B cell (primary cell): ENCODE results near the gene CACNA2D4. TPM values are rescaled to one million over a fixed set of nuclear protein-coding genes. Genes with fewer than 3 reads are reported as not detected.

ENCODE experiments used
- ATAC-seq: fragments of 200-7000 bp; cut with Tn5 transposase; one replicate; pipeline ENCODE4 v1.10.0; 2021; ENCODE audit warnings: low read depth, mild to moderate bottlenecking, moderate number of reproducible peaks, moderate library complexity
- CTCF ChIA-PET: fragments of 350-600 bp; sonication (Branson Sonifier 250); formaldehyde crosslinking; loops from one replicate; lab custom pipeline; 2021; ENCODE audit warnings: antibody characterized with exemption, inconsistent platforms; lab: Charles Lee
- POLR2A ChIA-PET: fragments of 350-600 bp; sonication (Branson Sonifier 250); formaldehyde crosslinking; loops from one replicate; lab custom pipeline; 2021; ENCODE audit warnings: antibody characterized with exemption; lab: Charles Lee
- DNase-seq: peaks from one replicate; pipeline ENCODE4 v3.0.0; 2013
- H2AFZ ChIP-seq: 2 replicates; pipeline ENCODE4 v1.6.1; 2012; ENCODE audit warnings: mild to moderate bottlenecking, low read depth, low read length; ENCODE audit not compliant: insufficient read depth, poor library complexity, severe bottlenecking
- H3K27ac ChIP-seq, 2 donors: 1 replicate in 1 of 2; 2 replicates in 1 of 2; pipeline ENCODE4 v1.5.1; 2012 to 2013; ENCODE audit warnings: low read length in 2 of 2, mild to moderate bottlenecking in 2 of 2, moderate library complexity in 1 of 2
- H3K27me3 ChIP-seq, 4 experiments: fragments of 200-600 bp in 1 of 4; sonication (generic) in 1 of 4; replicated peaks in 1 of 4; 1 replicate in 2 of 4; 2 replicates in 2 of 4; pipeline versions ENCODE4 v1.6.1 to v1.7.0; 2013 to 2016; ENCODE audit warnings: low read length in 3 of 4, mild to moderate bottlenecking in 2 of 4, mixed read lengths in 1 of 4, moderate library complexity in 1 of 4; ENCODE audit not compliant: insufficient read depth in 4 of 4, control insufficient read depth in 3 of 4; ENCODE audit errors: control extremely low read depth in 1 of 4
- H3K36me3 ChIP-seq, 2 experiments: replicated peaks in 1 of 2; 1 replicate in 1 of 2; 2 replicates in 1 of 2; pipeline versions ENCODE4 v1.6.1 to v1.7.1; 2013; ENCODE audit warnings: low read length in 1 of 2; ENCODE audit not compliant: insufficient read depth in 2 of 2, control insufficient read depth in 1 of 2; ENCODE audit errors: control extremely low read depth in 1 of 2, extremely low read depth in 1 of 2
- H3K4me1 ChIP-seq, 2 donors: fragments of 200-600 bp in 1 of 2; sonication (generic) in 1 of 2; 1 replicate in 1 of 2; 2 replicates in 1 of 2; pipeline versions ENCODE4 v1.5.1 to v1.6.1; 2013 to 2017; ENCODE audit warnings: low read length in 2 of 2; ENCODE audit not compliant: control insufficient read depth in 2 of 2, insufficient read depth in 2 of 2
- H3K4me2 ChIP-seq: replicated peaks from 2 replicates; pipeline ENCODE3; 2012; ENCODE audit warnings: mild to moderate bottlenecking, low read depth, low read length; ENCODE audit not compliant: poor library complexity, severe bottlenecking
- H3K4me3 ChIP-seq, 5 experiments: fragments of 200-600 bp in 1 of 5; sonication (generic) in 1 of 5; 1 replicate in 3 of 5; 2 replicates in 2 of 5; pipeline versions ENCODE4 v1.5.1 to v1.7.0; 2011 to 2016; ENCODE audit warnings: low read length in 4 of 5, mild to moderate bottlenecking in 4 of 5, low read depth in 2 of 5, control low read depth in 1 of 5, moderate library complexity in 1 of 5; ENCODE audit not compliant: insufficient read depth in 1 of 5; ENCODE audit errors: control extremely low read depth in 1 of 5, extremely low read depth in 1 of 5
- H3K79me2 ChIP-seq: fragments of 200-600 bp; sonication (generic); one replicate; pipeline ENCODE4 v1.6.0; 2016; ENCODE audit warnings: low read length; ENCODE audit not compliant: control insufficient read depth, insufficient read depth
- H3K9ac ChIP-seq: fragments of 200-600 bp; sonication (generic); 2 replicates; pipeline ENCODE4 v1.6.1; 2017; ENCODE audit warnings: mild to moderate bottlenecking, low read length, moderate library complexity
- H3K9me3 ChIP-seq, 3 donors: one replicate each; pipeline versions ENCODE4 v1.6.1 to v1.7.1; 2013; ENCODE audit warnings: low read length in 2 of 3; ENCODE audit not compliant: control insufficient read depth in 2 of 3, insufficient read depth in 1 of 3; ENCODE audit errors: control extremely low read depth in 1 of 3
- H4K20me1 ChIP-seq: 2 replicates; pipeline ENCODE4 v1.6.0; 2012; ENCODE audit warnings: mild to moderate bottlenecking, low read length; ENCODE audit not compliant: insufficient read depth, control insufficient read depth, poor library complexity, severe bottlenecking
- H3K27ac Mint-ChIP-seq: one replicate; pipeline ENCODE4 v1.8.0; 2021; ENCODE audit warnings: mixed read lengths
- H3K27me3 Mint-ChIP-seq: one replicate; pipeline ENCODE4 v1.8.0; 2021; ENCODE audit warnings: mixed read lengths
- H3K4me1 Mint-ChIP-seq: one replicate; pipeline ENCODE4 v1.8.0; 2021; ENCODE audit warnings: mixed read lengths
- H3K4me3 Mint-ChIP-seq: one replicate; pipeline ENCODE4 v1.8.0; 2021; ENCODE audit warnings: mixed read lengths
- H3K9me3 Mint-ChIP-seq: one replicate; pipeline ENCODE4 v1.8.0; 2022; ENCODE audit warnings: mixed read lengths; ENCODE audit not compliant: insufficient read depth
- EZH2 ChIP-seq: IDR thresholded peaks from 2 replicates; pipeline ENCODE4 v1.6.1; 2012; ENCODE audit warnings: borderline replicate concordance, low read depth, mild to moderate bottlenecking, moderate library complexity, low read length; ENCODE audit not compliant: insufficient read depth, poor library complexity, severe bottlenecking
- WGBS: methylation state at CpG from one replicate; pipeline ENCODE4 v1.1.5; 2013; ENCODE audit warnings: missing lambda C conversion rate; ENCODE audit not compliant: insufficient coverage; 5-methylcytosine and 5-hydroxymethylcytosine counted together
- intact Hi-C: fragments of 100-400 bp; cut with micrococcal nuclease; formaldehyde crosslinking; loops from one replicate; pipeline ENCODE4 v1.10.0; 2022
- polyA plus RNA-seq: library from polyadenylated mRNA; depleted of rRNA; stranded (reverse); fragments of >200 nt; gene quantifications from 2 replicates; pipeline ENCODE4 v1.2.3, GENCODE V29; 2012
- total RNA-seq, 2 donors: library from RNA; stranded (reverse); fragments of 120-200 nt in 1 of 2; gene quantifications; 1 replicate in 1 of 2; 2 replicates in 1 of 2; pipeline versions ENCODE4 v1.2.3 to v1.2.4, GENCODE V29; 2013 to 2022
- TF ChIP-seq, protein P1 (sequence below): fragments of 200-600 bp; IDR thresholded peaks from one replicate; pipeline ENCODE4 v1.8.0; 2022; ENCODE audit warnings: antibody characterized with exemption, mild to moderate bottlenecking

CACNA2D4 gene
- total and polyA plus RNA-seq, 2 donors (not counting 1 experiment from before 2014, with no cell fraction given): 6.0 to 7.4 TPM

DNA sequence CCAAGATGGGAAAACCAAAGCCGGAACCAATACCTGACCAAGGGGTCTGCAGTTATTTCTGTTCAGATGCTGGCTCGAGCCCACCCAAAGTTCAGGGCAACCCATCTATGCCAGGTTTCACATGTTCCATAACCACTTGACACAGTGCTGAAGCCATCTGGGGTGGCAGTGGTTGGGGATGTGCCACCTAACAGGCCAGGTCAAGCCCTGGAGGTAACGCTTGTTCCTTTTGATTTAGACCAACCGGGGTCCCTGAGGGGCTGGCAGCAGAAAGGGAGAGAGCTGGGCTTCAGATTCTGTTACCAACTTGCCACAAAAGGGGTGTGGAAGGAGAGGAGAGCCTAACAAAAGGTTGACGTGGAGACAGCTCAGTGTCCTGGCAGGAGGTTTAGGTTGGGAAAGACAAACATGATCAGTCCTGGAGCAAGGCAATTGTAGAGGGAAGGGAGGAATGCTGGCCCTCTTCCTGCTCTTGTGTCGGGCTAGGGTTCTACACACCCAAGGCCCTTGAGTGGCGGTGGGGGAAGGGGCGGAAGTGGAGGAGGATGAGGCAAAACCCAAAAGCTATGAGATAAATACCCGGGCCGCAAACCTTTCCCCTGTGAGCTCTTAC lies 31.9 kb downstream of the CACNA2D4 start:
- 92% methylated on average over 6 of the region's 10 CpGs for WGBS
- H3K4me3 ChIP-seq: no peak overlapping the region
- Mint-ChIP-seq H3K27ac (no peak overlapping the region), H3K27me3 (peaks cover 46% of the 10 kb centered on the region), H3K4me1 (no peaks in the 10 kb centered on the region), H3K4me3 (no peak overlapping the region), H3K9me3 (no peaks in the 10 kb centered on the region)
- ChIA-PET CTCF (no interaction called here), POLR2A (no interaction called here)
- no peak overlapping the region for H3K27ac ChIP-seq
- no peak for DNase-seq
- no peaks in the 10 kb centered on the region for H3K4me1 ChIP-seq
- no peak for TF ChIP-seq EZH2
- TF ChIP-seq, protein P1, sequence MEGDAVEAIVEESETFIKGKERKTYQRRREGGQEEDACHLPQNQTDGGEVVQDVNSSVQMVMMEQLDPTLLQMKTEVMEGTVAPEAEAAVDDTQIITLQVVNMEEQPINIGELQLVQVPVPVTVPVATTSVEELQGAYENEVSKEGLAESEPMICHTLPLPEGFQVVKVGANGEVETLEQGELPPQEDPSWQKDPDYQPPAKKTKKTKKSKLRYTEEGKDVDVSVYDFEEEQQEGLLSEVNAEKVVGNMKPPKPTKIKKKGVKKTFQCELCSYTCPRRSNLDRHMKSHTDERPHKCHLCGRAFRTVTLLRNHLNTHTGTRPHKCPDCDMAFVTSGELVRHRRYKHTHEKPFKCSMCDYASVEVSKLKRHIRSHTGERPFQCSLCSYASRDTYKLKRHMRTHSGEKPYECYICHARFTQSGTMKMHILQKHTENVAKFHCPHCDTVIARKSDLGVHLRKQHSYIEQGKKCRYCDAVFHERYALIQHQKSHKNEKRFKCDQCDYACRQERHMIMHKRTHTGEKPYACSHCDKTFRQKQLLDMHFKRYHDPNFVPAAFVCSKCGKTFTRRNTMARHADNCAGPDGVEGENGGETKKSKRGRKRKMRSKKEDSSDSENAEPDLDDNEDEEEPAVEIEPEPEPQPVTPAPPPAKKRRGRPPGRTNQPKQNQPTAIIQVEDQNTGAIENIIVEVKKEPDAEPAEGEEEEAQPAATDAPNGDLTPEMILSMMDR: no peak
- H4K20me1 ChIP-seq: no peaks in the 10 kb centered on the region
- H3K79me2 ChIP-seq: no peaks in the 10 kb centered on the region
- H3K27me3 ChIP-seq: peaks cover 0 to 2% (median 0%) of the 10 kb centered on the region in 4 experiments
- peaks cover 0 to 13% (median 7%) of the 10 kb centered on the region in 3 donors for H3K9me3 ChIP-seq
- no peak overlapping the region for H2AFZ ChIP-seq
- no peak overlapping the region for H3K9ac ChIP-seq
- no peaks in the 10 kb centered on the region for H3K36me3 ChIP-seq
- ATAC-seq: no peak
- intact Hi-C loops: no loop called here
- H3K4me2 ChIP-seq: no peak overlapping the region

DNA sequence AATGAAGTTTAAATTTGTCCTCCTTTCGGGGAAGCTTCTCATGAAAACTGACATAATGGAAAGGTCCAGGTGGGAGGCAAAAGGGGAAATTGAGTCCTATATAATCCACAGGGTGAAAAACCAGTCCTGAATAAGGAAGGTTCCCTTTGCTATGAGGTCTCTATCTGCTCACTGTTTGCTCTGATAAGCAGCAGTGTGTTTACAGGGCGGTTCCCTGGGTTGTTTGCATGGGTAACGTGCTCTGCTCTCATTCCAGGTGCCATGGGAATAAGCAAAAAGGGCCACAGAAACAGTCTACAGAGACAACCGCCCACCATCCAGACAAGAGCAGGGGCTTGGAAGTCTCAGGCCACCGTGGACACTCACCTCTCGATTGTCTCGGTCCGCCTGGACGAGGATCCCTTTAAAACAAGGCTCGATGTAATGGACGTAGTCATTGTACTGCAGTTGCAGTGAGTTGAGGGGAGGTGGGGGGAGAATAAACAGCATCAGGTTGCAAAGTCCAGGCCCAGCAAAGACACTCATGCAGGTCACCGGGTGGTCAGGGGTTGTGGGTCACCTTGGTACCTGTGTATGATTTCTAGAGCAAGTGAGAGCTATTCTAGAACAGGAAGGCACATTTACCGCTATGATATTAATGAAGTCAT lies 32.7 kb downstream of the CACNA2D4 start:
- ChIA-PET CTCF (no interaction called here), POLR2A (no interaction called here)
- H2AFZ ChIP-seq: no peak overlapping the region
- H3K4me2 ChIP-seq: no peak overlapping the region
- Mint-ChIP-seq H3K4me3 (no peak overlapping the region), H3K27ac (no peak overlapping the region), H3K4me1 (no peaks in the 10 kb centered on the region), H3K27me3 (peaks cover 41% of the 10 kb centered on the region), H3K9me3 (no peaks in the 10 kb centered on the region)
- H3K27ac ChIP-seq: no peak overlapping the region
- intact Hi-C loops: no loop called here
- 99% methylated on average over 9 of the region's 13 CpGs for WGBS
- TF ChIP-seq EZH2: no peak
- TF ChIP-seq, protein P1: no peak
- no peaks in the 10 kb centered on the region for H3K36me3 ChIP-seq
- DNase-seq (no peak), ATAC-seq (no peak)
- H3K27me3 ChIP-seq: peaks cover 0 to 2% (median 0%) of the 10 kb centered on the region in 4 experiments
- no peaks in the 10 kb centered on the region for H3K4me1 ChIP-seq
- H3K79me2 ChIP-seq: no peaks in the 10 kb centered on the region
- H4K20me1 ChIP-seq: no peaks in the 10 kb centered on the region
- H3K4me3 ChIP-seq: no peak overlapping the region
- no peak overlapping the region for H3K9ac ChIP-seq
- H3K9me3 ChIP-seq: peaks cover 0 to 6% (median 0%) of the 10 kb centered on the region in 3 donors
